CD4-positive, alpha-beta T cell (primary cell): ENCODE measurements around the gene P2RY12. TPM values are rescaled to one million over a fixed set of nuclear protein-coding genes. Genes with fewer than 3 reads are reported as not detected.

ENCODE experiments used
- ATAC-seq: fragments of 200-7000 bp; cut with Tn5 transposase; one replicate; pipeline ENCODE4 v1.10.0; 2022; ENCODE audit warnings: mild to moderate bottlenecking; ENCODE audit not compliant: poor library complexity
- CTCF ChIA-PET: fragments of 350-600 bp; sonication (Branson Sonifier 250); formaldehyde crosslinking; loops from one replicate; lab custom pipeline; 2021; ENCODE audit warnings: antibody characterized with exemption, inconsistent platforms; lab: Charles Lee
- POLR2A ChIA-PET: fragments of 350-600 bp; sonication (Branson Sonifier 250); formaldehyde crosslinking; loops from one replicate; lab custom pipeline; 2021; ENCODE audit warnings: antibody characterized with exemption, inconsistent platforms; lab: Charles Lee
- DNase-seq, 14 experiments: peaks; one replicate each; pipeline ENCODE4 v3.0.0-alpha.2; 2013 to 2020; ENCODE audit warnings: mixed read lengths in 2 of 14
- H3K27ac ChIP-seq, 2 donors: one replicate each; pipeline versions ENCODE4 v1.5.1 to v1.7.0; 2013; ENCODE audit warnings: low read length in 2 of 2, low read depth in 1 of 2, mild to moderate bottlenecking in 1 of 2
- H3K27me3 ChIP-seq, 2 experiments: 1 replicate in 1 of 2; 2 replicates in 1 of 2; pipeline versions ENCODE4 v1.6.1 to v1.7.0; 2013; ENCODE audit warnings: low read length in 2 of 2, control low read depth in 1 of 2, mild to moderate bottlenecking in 1 of 2, moderate library complexity in 1 of 2; ENCODE audit not compliant: insufficient read depth in 2 of 2, control insufficient read depth in 1 of 2
- H3K36me3 ChIP-seq: one replicate; pipeline ENCODE4 v1.6.1; 2013; ENCODE audit warnings: low read length, control low read depth; ENCODE audit not compliant: insufficient read depth
- H3K4me1 ChIP-seq: one replicate; pipeline ENCODE4 v1.6.1; 2013; ENCODE audit warnings: low read length, control low read depth; ENCODE audit not compliant: insufficient read depth
- H3K4me3 ChIP-seq: one replicate; pipeline ENCODE4 v1.5.1; 2013; ENCODE audit warnings: mild to moderate bottlenecking, low read length, moderate library complexity
- H3K9me3 ChIP-seq, 2 experiments: 1 replicate in 1 of 2; 2 replicates in 1 of 2; pipeline versions ENCODE4 v1.6.1 to v1.7.0; 2013; ENCODE audit warnings: low read length in 2 of 2, mild to moderate bottlenecking in 2 of 2, control low read depth in 1 of 2, moderate library complexity in 1 of 2; ENCODE audit not compliant: control insufficient read depth in 1 of 2, insufficient read depth in 1 of 2
- H3K27ac Mint-ChIP-seq: one replicate; pipeline ENCODE4 v1.8.0; 2020; ENCODE audit warnings: mixed read lengths
- H3K27me3 Mint-ChIP-seq: one replicate; pipeline ENCODE4 v1.8.0; 2021; ENCODE audit warnings: mixed read lengths
- H3K36me3 Mint-ChIP-seq: one replicate; pipeline ENCODE4 v1.8.0; 2021; ENCODE audit warnings: low read depth, mixed read lengths
- H3K4me1 Mint-ChIP-seq: one replicate; pipeline ENCODE4 v1.8.0; 2021; ENCODE audit warnings: low read depth, mixed read lengths
- H3K4me3 Mint-ChIP-seq: one replicate; pipeline ENCODE4 v1.8.0; 2020; ENCODE audit warnings: mild to moderate bottlenecking, mixed read lengths
- H3K9me3 Mint-ChIP-seq: one replicate; pipeline ENCODE4 v1.8.0; 2020; ENCODE audit warnings: mixed read lengths
- intact Hi-C, 2 experiments: fragments of 100-400 bp; cut with DNase I in 1 of 2; cut with micrococcal nuclease in 1 of 2; formaldehyde crosslinking; loops; one replicate each; pipeline versions ENCODE4 v1.15.1 to v1.9.0; 2023 to 2025; cut with DNase I, micrococcal nuclease
- total RNA-seq, 174 experiments: library from RNA in 2 of 174; stranded (reverse) in 2 of 174; gene quantifications; one replicate each; pipeline ENCODE4 v1.2.3 and lab custom pipeline; 2021 to 2026
- TF ChIP-seq, protein P1 (sequence below): fragments of 200-600 bp; IDR thresholded peaks from one replicate; pipeline ENCODE4 v1.8.0; 2022; ENCODE audit warnings: antibody characterized with exemption, mild to moderate bottlenecking

Gene P2RY12
- total RNA-seq, 2 experiments from 2014 or later, result not detected

DNA sequence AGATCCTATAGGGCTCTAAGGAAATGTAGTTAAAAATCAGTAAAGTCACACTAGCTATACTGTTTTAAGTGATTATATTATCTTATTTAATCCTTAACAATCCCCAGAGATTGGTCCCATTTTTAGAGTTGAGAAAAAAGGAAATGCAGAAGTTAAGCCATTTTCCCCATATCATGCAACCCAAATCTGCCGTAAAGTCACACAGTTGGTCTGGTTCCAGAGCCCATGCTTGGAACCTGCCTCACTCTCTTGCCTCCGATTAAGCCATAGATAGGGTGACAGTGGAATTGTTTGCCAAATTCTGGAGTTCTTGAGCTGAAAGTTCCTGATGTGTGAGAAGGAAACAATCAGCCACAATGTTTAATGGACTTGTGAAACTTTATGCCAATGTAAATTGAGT, 52.9 kb downstream of the P2RY12 start:
- no peaks in the 10 kb centered on the region for H3K27me3 ChIP-seq
- no peak for DNase-seq
- H3K4me3 Mint-ChIP-seq, result no peak overlapping the region
- H3K9me3 Mint-ChIP-seq, result no peaks in the 10 kb centered on the region
- H3K9me3 ChIP-seq, result no peaks in the 10 kb centered on the region
- H3K4me3 ChIP-seq, result no peak overlapping the region
- H3K36me3 Mint-ChIP-seq, result no peaks in the 10 kb centered on the region
- H3K27ac ChIP-seq, result no peak overlapping the region
- CTCF ChIA-PET, result interaction anchor here (0.9 kb wide), 2 partner anchors 9 kb away, joined by 3 read pairs; no protein-coding TSS in a partner anchor
- no peaks in the 10 kb centered on the region for H3K4me1 Mint-ChIP-seq
- no peaks in the 10 kb centered on the region for H3K36me3 ChIP-seq
- peaks cover 11% of the 10 kb centered on the region for H3K27me3 Mint-ChIP-seq
- intact Hi-C loops, result no loop called here
- TF ChIP-seq, protein P1, sequence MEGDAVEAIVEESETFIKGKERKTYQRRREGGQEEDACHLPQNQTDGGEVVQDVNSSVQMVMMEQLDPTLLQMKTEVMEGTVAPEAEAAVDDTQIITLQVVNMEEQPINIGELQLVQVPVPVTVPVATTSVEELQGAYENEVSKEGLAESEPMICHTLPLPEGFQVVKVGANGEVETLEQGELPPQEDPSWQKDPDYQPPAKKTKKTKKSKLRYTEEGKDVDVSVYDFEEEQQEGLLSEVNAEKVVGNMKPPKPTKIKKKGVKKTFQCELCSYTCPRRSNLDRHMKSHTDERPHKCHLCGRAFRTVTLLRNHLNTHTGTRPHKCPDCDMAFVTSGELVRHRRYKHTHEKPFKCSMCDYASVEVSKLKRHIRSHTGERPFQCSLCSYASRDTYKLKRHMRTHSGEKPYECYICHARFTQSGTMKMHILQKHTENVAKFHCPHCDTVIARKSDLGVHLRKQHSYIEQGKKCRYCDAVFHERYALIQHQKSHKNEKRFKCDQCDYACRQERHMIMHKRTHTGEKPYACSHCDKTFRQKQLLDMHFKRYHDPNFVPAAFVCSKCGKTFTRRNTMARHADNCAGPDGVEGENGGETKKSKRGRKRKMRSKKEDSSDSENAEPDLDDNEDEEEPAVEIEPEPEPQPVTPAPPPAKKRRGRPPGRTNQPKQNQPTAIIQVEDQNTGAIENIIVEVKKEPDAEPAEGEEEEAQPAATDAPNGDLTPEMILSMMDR, result no peak
- POLR2A ChIA-PET, result no interaction called here
- ATAC-seq, result no peak
- no peaks in the 10 kb centered on the region for H3K4me1 ChIP-seq
- H3K27ac Mint-ChIP-seq, result no peak overlapping the region

DNA sequence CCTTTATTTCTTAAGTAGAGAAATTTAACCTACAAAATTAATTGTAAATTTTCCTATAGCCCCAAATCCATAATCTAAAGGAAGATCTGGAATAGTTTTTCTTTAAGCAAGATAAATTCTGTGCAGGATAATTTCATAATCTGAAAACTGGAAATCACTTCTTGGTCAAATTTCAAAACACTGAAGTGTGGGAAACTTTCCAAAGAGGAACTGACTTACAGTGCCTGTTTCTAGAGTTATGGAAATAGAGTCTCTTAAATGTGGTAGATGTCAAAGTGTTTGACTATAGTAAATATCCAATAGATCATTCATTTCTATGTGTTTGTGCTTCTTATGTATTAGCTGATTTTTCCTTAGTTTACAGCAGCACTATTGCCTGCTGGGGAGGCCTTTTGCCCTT, 53.7 kb downstream of the P2RY12 start:
- H3K27ac ChIP-seq, result no peak overlapping the region
- ATAC-seq, result no peak
- no peaks in the 10 kb centered on the region for H3K27me3 ChIP-seq
- H3K36me3 ChIP-seq, result no peaks in the 10 kb centered on the region
- CTCF ChIA-PET, result interaction anchor here (0.9 kb wide), 1 partner anchor 9 kb away, joined by 3 read pairs; no protein-coding TSS in a partner anchor
- no peak for DNase-seq
- no peak overlapping the region for H3K4me3 ChIP-seq
- Mint-ChIP-seq H3K4me3 (no peak overlapping the region), H3K4me1 (no peaks in the 10 kb centered on the region), H3K9me3 (no peaks in the 10 kb centered on the region), H3K27ac (no peak overlapping the region), H3K27me3 (peaks cover 17% of the 10 kb centered on the region), H3K36me3 (no peaks in the 10 kb centered on the region)
- intact Hi-C loops, result no loop called here
- POLR2A ChIA-PET, result interaction anchor here (0.5 kb wide), 1 partner anchor 232 kb away, joined by 3 read pairs; no protein-coding TSS in a partner anchor
- TF ChIP-seq, protein P1, result no peak
- H3K4me1 ChIP-seq, result no peaks in the 10 kb centered on the region
- H3K9me3 ChIP-seq, result no peaks in the 10 kb centered on the region

DNA sequence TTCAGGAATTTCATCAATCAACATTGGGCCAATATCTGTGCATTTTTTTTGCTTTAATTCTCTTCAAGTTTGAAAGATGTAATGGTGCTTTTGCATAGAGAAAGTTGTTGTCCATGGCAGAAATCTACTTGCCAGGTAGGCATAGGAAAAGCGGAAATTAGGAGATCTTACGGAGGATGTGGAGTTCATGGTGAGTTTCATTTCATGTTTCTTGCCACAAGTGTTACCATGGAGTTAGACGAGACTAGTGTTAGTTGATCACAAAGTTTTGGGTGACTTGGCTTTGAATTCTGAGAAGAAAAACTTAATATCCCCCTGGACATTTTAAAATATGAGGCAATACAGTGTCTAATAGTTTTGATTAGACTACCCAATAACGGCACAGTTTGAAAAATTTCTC, 54.2 kb downstream of the P2RY12 start:
- H3K4me1 ChIP-seq, result no peaks in the 10 kb centered on the region
- no peaks in the 10 kb centered on the region for H3K4me1 Mint-ChIP-seq
- TF ChIP-seq, protein P1, result no peak
- CTCF ChIA-PET, result no interaction called here
- no peaks in the 10 kb centered on the region for H3K36me3 Mint-ChIP-seq
- H3K4me3 ChIP-seq, result no peak overlapping the region
- peaks cover 19% of the 10 kb centered on the region for H3K27me3 Mint-ChIP-seq
- H3K9me3 Mint-ChIP-seq, result no peaks in the 10 kb centered on the region
- no peak overlapping the region for H3K27ac ChIP-seq
- no peak overlapping the region for H3K4me3 Mint-ChIP-seq
- POLR2A ChIA-PET, result interaction anchor here (0.5 kb wide), 1 partner anchor 232 kb away, joined by 3 read pairs; no protein-coding TSS in a partner anchor
- DNase-seq, result no peak
- intact Hi-C loops, result no loop called here
- ATAC-seq, result no peak
- H3K27ac Mint-ChIP-seq, result no peak overlapping the region
- H3K27me3 ChIP-seq, result no peaks in the 10 kb centered on the region
- H3K9me3 ChIP-seq, result no peaks in the 10 kb centered on the region
- H3K36me3 ChIP-seq, result no peaks in the 10 kb centered on the region
